Rectal smooth muscle tissue (tissue), 1 donor: ENCODE measurements around the gene TRIM40.
"Not testable (repeated sequence)": the region's sequence is repeated elsewhere in the genome, so short reads cannot be mapped to it uniquely, and the experiment has no call there.

Experiments
- H3K27ac ChIP-seq: one replicate; pipeline ENCODE4 v1.7.0; 2013; ENCODE audit warnings: low read depth, low read length, inconsistent platforms
- H3K27me3 ChIP-seq: one replicate; pipeline ENCODE4 v1.7.0; 2013; ENCODE audit warnings: low read length; ENCODE audit not compliant: control insufficient read depth, insufficient read depth
- H3K36me3 ChIP-seq: one replicate; pipeline ENCODE4 v1.7.0; 2013; ENCODE audit warnings: low read length; ENCODE audit not compliant: control insufficient read depth, insufficient read depth
- H3K4me1 ChIP-seq: one replicate; pipeline ENCODE4 v1.7.0; 2013; ENCODE audit warnings: low read length; ENCODE audit not compliant: control insufficient read depth, insufficient read depth
- H3K4me3 ChIP-seq: one replicate; pipeline ENCODE4 v1.7.0; 2013; ENCODE audit warnings: low read length
- H3K9ac ChIP-seq: one replicate; pipeline ENCODE4 v1.7.0; 2013; ENCODE audit warnings: low read length

TRIM40 gene

DNA sequence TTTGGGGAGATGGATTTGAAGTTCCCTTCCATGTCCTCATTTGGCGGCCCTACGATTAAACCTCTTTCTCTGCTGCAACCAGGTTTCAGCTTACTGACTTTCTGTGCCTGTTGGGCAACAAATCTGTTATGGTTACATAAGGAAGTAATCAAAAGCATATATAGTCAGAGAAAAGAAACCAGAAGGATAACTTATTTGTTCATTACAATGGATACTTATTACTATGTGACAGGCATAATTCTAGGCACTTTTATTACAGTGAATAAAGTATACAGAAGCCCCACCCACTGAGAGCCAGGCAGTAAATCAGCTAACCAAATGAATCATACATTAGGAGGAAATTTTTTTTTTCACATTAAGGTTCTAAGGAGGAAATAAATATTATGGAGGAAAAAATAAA is 13.4 kb upstream of the TRIM40 start:
- Histone ChIP-seq H3K4me1 (no peaks in the 10 kb centered on the region), H3K4me3 (no peak overlapping the region), H3K27me3 (peaks cover 2% of the 10 kb centered on the region), H3K27ac (no peak overlapping the region), H3K36me3 (no peaks in the 10 kb centered on the region), H3K9ac (no peak overlapping the region)

DNA sequence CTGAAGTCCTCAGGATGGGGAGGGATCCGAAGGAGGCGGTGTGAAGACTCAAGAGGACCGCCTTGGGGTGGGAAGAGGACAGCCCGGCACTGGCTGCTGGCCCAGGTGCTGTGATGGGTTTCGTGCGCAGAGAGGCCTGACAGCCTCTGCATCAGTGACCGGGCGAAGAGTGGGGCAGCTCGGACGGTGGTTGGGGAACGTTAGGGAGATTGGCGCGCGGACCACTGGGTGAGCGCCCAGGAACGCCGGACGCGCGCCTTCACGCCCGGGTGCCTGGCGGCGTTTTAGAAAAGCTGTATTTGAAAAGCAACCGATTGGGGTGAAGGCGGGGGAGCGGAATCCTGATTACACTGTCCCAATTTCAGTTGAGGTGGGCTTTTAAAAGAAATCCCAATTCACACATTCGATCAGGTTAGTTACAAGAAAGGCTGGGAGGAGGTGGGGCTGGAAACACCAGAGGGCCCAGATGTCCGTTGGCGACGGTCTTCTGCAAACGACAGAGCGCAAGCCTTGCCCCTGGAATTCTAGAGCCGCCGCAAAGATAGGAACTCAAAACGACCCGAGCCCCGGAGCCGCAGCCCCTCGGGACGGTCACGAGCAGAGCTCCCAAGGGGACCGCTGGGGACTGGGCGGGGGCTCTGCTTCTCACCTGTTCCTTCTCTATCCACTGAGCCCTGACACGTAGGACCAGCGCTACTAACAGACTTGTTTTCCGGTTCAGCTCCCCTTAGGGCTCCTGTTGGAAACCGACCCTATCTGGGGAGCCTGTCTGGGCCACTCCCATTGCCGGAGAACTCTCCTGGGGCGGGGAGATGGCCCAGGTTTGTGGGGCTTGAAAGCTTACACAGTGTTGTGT is 8.5 kb upstream of the TRIM40 start:
- no peaks in the 10 kb centered on the region for H3K4me1 ChIP-seq
- no peaks in the 10 kb centered on the region for H3K36me3 ChIP-seq
- no peak overlapping the region for H3K9ac ChIP-seq
- no peak overlapping the region for H3K27ac ChIP-seq
- H3K27me3 ChIP-seq, result peaks cover 11% of the 10 kb centered on the region
- H3K4me3 ChIP-seq, result no peak overlapping the region

DNA sequence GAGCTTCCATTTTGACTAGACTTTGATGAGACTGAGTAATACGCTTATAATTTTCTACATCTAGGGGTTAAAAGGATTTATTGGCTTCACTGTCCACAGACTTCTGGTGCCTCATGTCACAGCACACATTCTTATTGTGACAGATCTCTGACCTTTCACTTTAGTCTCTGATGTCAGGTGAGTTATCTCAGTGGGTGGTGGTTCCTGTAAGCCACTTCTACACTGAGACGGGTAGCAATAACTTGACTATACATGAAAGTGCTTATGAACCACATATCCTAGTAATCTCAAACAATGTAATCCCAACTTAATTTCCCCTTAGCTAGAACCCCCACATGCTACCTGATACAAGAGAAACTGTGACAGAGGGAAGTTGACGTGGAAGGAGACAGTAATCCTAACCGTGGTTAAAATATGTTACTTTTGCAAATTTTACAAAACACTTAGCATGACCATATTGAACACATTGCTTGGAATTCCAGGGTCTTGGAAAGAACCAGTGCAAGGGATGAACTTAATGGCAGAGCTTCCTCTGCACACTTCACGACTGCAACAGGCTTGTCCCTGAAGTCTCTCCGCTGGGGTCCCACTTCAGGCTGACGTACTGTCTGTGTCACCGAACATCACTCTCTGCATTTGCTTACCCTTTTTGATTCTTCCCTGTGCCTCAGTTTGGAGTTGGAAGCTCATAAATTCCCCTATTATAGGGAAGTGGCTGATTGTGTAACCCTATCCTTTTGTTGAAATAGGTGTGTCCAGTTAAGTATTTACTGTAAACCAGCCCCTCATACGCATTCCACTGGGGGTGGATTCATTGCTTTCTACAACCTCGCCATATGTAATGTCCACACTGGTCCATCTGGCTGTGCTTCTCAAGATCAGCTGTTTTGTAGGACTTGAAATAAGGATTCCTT is 6.4 kb upstream of the TRIM40 start:
- H3K4me3 ChIP-seq, result no peak overlapping the region
- H3K36me3 ChIP-seq, result no peaks in the 10 kb centered on the region
- no peak overlapping the region for H3K27ac ChIP-seq
- no peaks in the 10 kb centered on the region for H3K4me1 ChIP-seq
- peaks cover 12% of the 10 kb centered on the region for H3K27me3 ChIP-seq
- no peak overlapping the region for H3K9ac ChIP-seq

DNA sequence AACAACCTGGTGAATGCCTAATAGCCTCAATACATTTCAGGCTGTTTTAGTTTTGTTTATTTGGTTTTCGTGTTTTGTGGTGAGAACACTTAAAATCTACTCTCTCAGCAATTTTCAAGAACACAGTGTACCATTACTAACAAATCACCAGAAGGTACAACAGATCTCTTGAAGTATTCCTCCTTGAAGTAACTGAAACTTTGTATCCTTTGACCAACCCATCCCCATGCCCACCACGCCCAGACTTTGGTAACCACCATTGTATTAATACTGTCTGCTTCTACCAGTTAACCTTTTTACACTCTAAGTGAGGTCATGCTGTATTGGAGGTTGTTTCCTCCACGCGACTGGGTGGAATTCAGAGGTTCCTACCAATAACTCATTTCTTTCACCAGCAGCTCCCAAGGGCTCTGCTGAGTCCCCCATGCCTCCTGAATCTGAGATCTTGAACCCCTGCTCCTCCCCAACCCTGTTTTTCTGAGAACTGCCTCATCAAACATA is 5.7 kb upstream of the TRIM40 start:
- no peaks in the 10 kb centered on the region for H3K4me1 ChIP-seq
- H3K36me3 ChIP-seq, result no peaks in the 10 kb centered on the region
- H3K9ac ChIP-seq, result no peak overlapping the region
- no peak overlapping the region for H3K27ac ChIP-seq
- peaks cover 13% of the 10 kb centered on the region for H3K27me3 ChIP-seq
- H3K4me3 ChIP-seq, result no peak overlapping the region

DNA sequence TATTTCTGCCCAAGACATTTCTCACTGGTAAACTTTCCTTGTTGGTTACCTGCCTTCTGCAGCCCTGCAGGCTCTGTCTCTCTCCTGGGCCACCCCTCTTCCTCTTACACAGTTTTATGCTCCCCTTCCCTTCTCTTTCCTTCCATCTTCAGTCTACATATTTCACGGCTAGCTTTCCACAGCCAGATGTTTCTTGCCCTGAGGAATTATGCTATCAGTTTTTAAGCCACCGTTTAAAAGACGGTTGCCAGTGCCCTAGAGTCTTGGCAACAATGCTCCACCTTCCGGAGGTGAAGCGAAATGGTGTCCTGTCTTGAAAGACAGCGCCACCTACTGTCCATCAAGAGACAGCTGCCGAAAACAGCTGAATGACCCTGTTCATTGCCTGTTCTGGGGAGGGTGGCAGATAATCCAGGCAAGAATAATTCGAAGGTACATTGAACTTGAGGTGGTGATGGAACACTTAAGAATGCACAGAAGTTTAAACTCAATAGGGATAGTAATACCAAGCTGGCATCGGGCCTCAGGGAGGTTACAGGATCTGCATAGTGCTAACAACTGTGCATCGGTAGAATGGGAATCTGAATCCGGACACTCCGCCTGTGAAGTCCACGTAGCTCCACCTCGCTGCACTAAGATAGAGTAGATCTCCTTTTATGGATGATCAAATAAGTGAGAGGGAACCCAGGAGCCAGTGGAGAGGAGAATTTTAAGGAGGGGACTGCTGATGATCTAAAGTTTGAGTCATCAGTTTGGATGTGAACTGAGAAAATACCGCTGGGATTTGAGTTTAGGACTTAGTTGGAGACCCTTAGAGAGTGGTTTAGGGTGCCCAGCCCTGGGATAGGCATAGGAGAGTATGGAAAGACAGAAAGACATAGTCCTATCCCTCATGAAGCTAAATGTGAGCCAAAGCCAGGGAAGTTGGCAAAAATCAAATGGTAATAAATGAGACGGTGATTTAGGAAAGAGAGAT is 4.8 kb upstream of the TRIM40 start:
- Histone ChIP-seq H3K27ac (no peak overlapping the region), H3K4me3 (no peak overlapping the region), H3K9ac (no peak overlapping the region), H3K27me3 (peaks cover 13% of the 10 kb centered on the region), H3K36me3 (no peaks in the 10 kb centered on the region), H3K4me1 (no peaks in the 10 kb centered on the region)

DNA sequence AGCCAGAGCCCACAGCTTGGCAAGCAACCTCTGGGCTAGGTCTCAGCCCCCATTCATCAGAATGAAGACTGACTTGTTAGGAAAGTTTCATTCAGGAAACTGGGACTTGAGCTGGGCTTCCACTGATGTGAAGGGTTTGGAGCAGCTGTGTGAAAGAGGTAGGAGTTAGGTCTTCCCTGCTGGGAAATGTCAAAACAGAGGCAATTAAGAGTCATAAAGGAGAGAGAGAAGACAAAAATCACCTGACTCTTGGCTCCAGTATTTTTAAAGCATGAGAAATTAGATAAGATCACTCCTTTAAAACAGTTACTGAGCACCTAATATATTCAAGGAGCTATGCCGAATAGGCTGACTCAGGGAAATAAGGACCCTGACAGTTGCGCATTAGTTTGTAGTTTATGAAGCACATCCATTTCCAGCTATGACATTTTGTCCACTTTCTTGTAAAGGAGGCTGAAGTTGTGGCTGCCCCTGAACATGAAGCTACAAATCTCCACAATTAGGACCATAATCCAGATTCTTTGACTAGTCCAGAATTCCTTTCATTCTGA is 3.9 kb upstream of the TRIM40 start:
- Histone ChIP-seq H3K4me1 (no peaks in the 10 kb centered on the region), H3K27me3 (peaks cover 17% of the 10 kb centered on the region), H3K9ac (no peak overlapping the region), H3K27ac (no peak overlapping the region), H3K36me3 (no peaks in the 10 kb centered on the region), H3K4me3 (no peak overlapping the region)

DNA sequence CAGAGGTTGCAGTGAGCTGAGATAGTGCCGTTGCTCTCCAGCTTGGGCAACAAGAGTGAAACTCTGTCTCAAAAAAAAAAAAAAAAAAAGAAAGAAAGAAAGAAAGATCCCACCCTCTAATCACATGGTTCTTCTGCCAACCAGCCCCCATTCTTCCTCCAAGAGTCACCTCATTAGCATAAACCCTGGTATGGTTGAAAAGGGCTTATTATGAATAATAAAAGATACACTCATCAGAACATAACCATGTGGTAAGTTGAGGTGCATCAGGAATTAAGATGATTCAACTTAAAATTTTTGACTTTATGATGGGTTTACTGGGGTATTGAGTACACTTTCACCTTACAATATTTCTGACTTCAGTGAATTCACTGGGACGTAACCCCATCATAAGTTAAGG is 793 bp upstream of the TRIM40 start:
- peaks cover 10% of the 10 kb centered on the region for H3K27me3 ChIP-seq

DNA sequence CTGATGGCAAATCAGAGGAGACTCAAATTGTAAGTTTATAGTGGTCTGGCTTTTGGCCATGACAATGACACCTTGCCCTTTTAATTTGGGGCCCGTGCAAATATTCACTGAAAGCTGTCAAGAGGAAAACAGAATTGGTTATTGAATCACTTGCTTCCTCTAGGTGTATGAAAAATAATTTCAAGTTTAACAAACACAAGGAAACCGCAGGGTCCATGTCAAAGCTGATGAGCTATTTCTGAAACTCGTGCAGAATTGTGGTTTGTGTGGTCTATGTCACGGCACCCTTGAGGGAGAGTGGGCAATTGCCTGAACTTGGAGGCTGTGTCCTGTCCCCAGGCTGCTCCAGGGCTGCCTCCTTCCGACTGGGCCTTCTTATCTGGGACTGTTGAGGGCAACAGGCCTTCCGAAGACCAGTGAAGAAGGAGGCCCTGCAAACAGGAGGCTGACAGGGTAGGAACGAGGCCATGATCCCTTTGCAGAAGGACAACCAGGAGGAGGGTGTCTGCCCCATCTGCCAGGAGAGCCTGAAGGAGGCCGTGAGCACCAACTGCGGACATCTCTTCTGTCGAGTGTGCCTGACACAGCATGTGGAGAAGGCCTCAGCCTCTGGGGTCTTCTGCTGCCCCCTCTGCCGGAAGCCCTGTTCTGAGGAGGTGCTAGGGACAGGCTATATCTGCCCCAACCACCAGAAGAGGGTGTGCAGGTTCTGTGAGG is 788 bp downstream of the TRIM40 start:
- H3K27ac ChIP-seq, result no peak overlapping the region

More for the DNA sequence above, 793 bp upstream of the TRIM40 start:
- no peak overlapping the region for H3K9ac ChIP-seq
- no peak overlapping the region for H3K4me3 ChIP-seq
- H3K27ac ChIP-seq, result no peak overlapping the region
- H3K4me1 ChIP-seq, result no peaks in the 10 kb centered on the region
- no peaks in the 10 kb centered on the region for H3K36me3 ChIP-seq

DNA sequence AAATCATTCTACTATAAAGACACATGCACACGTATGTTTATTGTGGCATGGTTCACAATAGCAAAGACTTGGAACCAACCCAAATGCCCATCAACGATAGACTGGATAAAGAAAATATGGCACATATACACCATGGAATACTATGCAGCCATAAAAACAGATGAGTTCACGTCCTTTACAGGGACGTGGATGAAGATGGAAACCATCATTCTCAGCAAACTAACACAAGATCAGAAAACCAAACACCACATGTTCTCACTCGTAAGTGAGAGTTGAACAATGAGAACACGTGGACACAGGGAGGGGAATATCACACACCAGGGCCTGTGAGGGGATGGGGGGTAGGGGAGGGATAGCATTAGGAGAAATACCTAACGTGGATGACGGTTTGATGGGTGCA is 4.3 kb downstream of the TRIM40 start:
- not testable (repeated sequence) for H3K4me1 ChIP-seq, H3K27ac ChIP-seq, H3K27me3 ChIP-seq, H3K4me3 ChIP-seq, H3K9ac ChIP-seq, H3K36me3 ChIP-seq

More for the DNA sequence above, 788 bp downstream of the TRIM40 start:
- Histone ChIP-seq H3K4me1 (no peaks in the 10 kb centered on the region), H3K27me3 (peaks cover 10% of the 10 kb centered on the region), H3K4me3 (no peak overlapping the region), H3K9ac (no peak overlapping the region), H3K36me3 (no peaks in the 10 kb centered on the region)

DNA sequence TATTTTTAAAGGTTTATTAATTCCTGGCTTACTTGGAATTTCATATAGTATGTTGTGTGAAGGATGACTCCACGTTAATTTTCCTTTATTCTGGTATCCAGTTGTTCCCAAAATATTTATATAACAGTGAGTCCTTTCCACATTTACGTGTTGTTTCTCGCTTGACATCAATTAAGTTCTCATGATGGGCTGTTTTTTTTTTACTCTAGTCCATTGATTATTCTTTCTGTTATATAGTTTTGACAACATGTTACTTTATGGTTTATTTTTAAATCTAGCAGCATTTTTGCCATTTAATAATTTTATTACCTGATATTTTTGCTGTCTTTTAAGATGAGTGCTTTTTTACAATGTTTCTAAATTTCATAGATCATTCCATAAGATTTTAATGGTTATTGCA is 6.7 kb downstream of the TRIM40 start:
- Histone ChIP-seq H3K27ac (no peak overlapping the region), H3K27me3 (no peaks in the 10 kb centered on the region), H3K4me3 (no peak overlapping the region), H3K4me1 (no peaks in the 10 kb centered on the region), H3K36me3 (no peaks in the 10 kb centered on the region), H3K9ac (no peak overlapping the region)

DNA sequence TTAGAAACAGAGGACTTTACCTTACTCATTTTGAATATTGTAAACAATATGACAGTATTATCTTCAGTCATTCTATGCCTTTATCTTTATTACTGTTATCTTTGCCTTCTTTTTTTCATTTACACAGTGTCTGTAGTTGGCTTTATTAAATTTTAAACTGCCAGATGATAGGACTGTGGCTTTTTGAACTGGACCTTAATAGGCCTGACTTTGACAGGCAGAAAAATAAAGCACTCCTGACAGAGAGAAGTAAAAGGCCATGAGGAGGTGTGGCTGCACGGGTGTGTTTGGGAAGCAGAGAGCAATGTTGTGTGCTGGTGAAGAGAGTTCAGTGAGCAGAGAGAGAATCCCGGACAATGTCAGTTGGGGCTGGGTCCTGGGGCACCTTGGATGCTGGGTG is 7.8 kb downstream of the TRIM40 start:
- no peak overlapping the region for H3K27ac ChIP-seq
- no peaks in the 10 kb centered on the region for H3K36me3 ChIP-seq
- no peaks in the 10 kb centered on the region for H3K4me1 ChIP-seq
- no peak overlapping the region for H3K4me3 ChIP-seq
- H3K27me3 ChIP-seq, result no peaks in the 10 kb centered on the region
- no peak overlapping the region for H3K9ac ChIP-seq
